ENCODE data around the gene ASTN2.

The ASTN2 gene

GRCh38 chr9:116585204-116585603 is 829.7 kb downstream of the ASTN2 start:
- Mint-ChIP-seq H3K36me3 (ENCODE audit: insufficient read depth) (no peaks in the 10 kb centered on the region), H3K4me3 (no peak overlapping the region), H3K27me3 (no peaks in the 10 kb centered on the region), H3K27ac (no peak overlapping the region), H3K9me3 (peaks cover 0 to 2% of the 10 kb centered on the region in 2 donors), H3K4me1 (ENCODE audit: low read depth in 2 of 2) (no peaks in the 10 kb centered on the region)
- ATAC-seq (replicated peaks) (no peak), DNase-seq (no peak)

GRCh38 chr9:116580853-116581252 is 834.0 kb downstream of the ASTN2 start:
- Mint-ChIP-seq H3K4me3 (no peak overlapping the region), H3K27me3 (no peaks in the 10 kb centered on the region), H3K27ac (no peak overlapping the region), H3K4me1 (ENCODE audit: low read depth in 2 of 2) (no peaks in the 10 kb centered on the region), H3K9me3 (no peaks in the 10 kb centered on the region), H3K36me3 (ENCODE audit: insufficient read depth) (no peaks in the 10 kb centered on the region)
- ATAC-seq (replicated peaks): no peak
- no peak for DNase-seq

- Mint-ChIP-seq H3K27me3 (no peaks in the 10 kb centered on the region), H3K27ac (no peak overlapping the region), H3K36me3 (ENCODE audit: insufficient read depth) (no peaks in the 10 kb centered on the region), H3K9me3 (no peaks in the 10 kb centered on the region), H3K4me1 (ENCODE audit: low read depth in 2 of 2) (no peaks in the 10 kb centered on the region), H3K4me3 (no peak overlapping the region)
- no peak for ATAC-seq (replicated peaks)
- DNase-seq: no peak
Measured at GRCh38 chr9:116576386-116576785, 838.5 kb downstream of the ASTN2 start.

- Mint-ChIP-seq H3K27me3 (no peaks in the 10 kb centered on the region), H3K4me3 (no peak overlapping the region), H3K36me3 (ENCODE audit: insufficient read depth) (no peaks in the 10 kb centered on the region), H3K4me1 (ENCODE audit: low read depth in 2 of 2) (no peaks in the 10 kb centered on the region), H3K27ac (no peak overlapping the region), H3K9me3 (no peaks in the 10 kb centered on the region)
- DNase-seq (no peak), ATAC-seq (replicated peaks) (no peak)
Measured at GRCh38 chr9:116574027-116574679, 840.7 kb downstream of the ASTN2 start.

GRCh38 chr9:116572095-116572748 is 842.6 kb downstream of the ASTN2 start:
- Mint-ChIP-seq H3K27me3 (no peaks in the 10 kb centered on the region), H3K4me3 (no peak overlapping the region), H3K9me3 (no peaks in the 10 kb centered on the region), H3K27ac (no peak overlapping the region), H3K4me1 (ENCODE audit: low read depth in 2 of 2) (no peaks in the 10 kb centered on the region), H3K36me3 (ENCODE audit: insufficient read depth) (no peaks in the 10 kb centered on the region)
- ATAC-seq (replicated peaks) (no peak), DNase-seq (no peak)

GRCh38 chr9:116569111-116569510 is 845.7 kb downstream of the ASTN2 start:
- no peaks in the 10 kb centered on the region for H3K27me3 Mint-ChIP-seq
- no peaks in the 10 kb centered on the region for H3K9me3 Mint-ChIP-seq
- DNase-seq (no peak), ATAC-seq (replicated peaks) (no peak)
- H3K27ac Mint-ChIP-seq: no peak overlapping the region
- no peaks in the 10 kb centered on the region for H3K36me3 Mint-ChIP-seq (ENCODE audit: insufficient read depth)
- no peak overlapping the region for H3K4me3 Mint-ChIP-seq
- H3K4me1 Mint-ChIP-seq (ENCODE audit: low read depth in 2 of 2): no peaks in the 10 kb centered on the region

GRCh38 chr9:116566677-116567488 is 848.0 kb downstream of the ASTN2 start:
- Mint-ChIP-seq H3K4me3 (no peak overlapping the region), H3K36me3 (ENCODE audit: insufficient read depth) (no peaks in the 10 kb centered on the region), H3K9me3 (no peaks in the 10 kb centered on the region), H3K4me1 (ENCODE audit: low read depth in 2 of 2) (no peaks in the 10 kb centered on the region), H3K27me3 (no peaks in the 10 kb centered on the region), H3K27ac (peak overlapping the region in 1 of 2 donors; percentile 16)
- no peak for DNase-seq
- ATAC-seq (replicated peaks): no peak

- Mint-ChIP-seq H3K27ac (no peak overlapping the region), H3K4me3 (no peak overlapping the region), H3K27me3 (no peaks in the 10 kb centered on the region), H3K9me3 (no peaks in the 10 kb centered on the region), H3K4me1 (ENCODE audit: low read depth in 2 of 2) (no peaks in the 10 kb centered on the region), H3K36me3 (ENCODE audit: insufficient read depth) (no peaks in the 10 kb centered on the region)
- DNase-seq: no peak
- ATAC-seq (replicated peaks): no peak
Measured at GRCh38 chr9:116565986-116566385, 848.9 kb downstream of the ASTN2 start.

- ATAC-seq (replicated peaks): no peak
- Mint-ChIP-seq H3K4me3 (no peak overlapping the region), H3K27ac (no peak overlapping the region)
Measured at GRCh38 chr9:116564266-116564793, 850.5 kb downstream of the ASTN2 start.

GRCh38 chr9:116558818-116559540 is 855.9 kb downstream of the ASTN2 start:
- Mint-ChIP-seq H3K4me3 (no peak overlapping the region), H3K9me3 (no peaks in the 10 kb centered on the region), H3K27ac (no peak overlapping the region), H3K27me3 (no peaks in the 10 kb centered on the region), H3K4me1 (ENCODE audit: low read depth in 2 of 2) (no peaks in the 10 kb centered on the region), H3K36me3 (ENCODE audit: insufficient read depth) (no peaks in the 10 kb centered on the region)
- DNase-seq (no peak), ATAC-seq (replicated peaks) (no peak)

More at GRCh38 chr9:116564266-116564793, 850.5 kb downstream of the ASTN2 start:
- Mint-ChIP-seq H3K9me3 (no peaks in the 10 kb centered on the region), H3K4me1 (ENCODE audit: low read depth in 2 of 2) (no peaks in the 10 kb centered on the region), H3K36me3 (ENCODE audit: insufficient read depth) (no peaks in the 10 kb centered on the region), H3K27me3 (no peaks in the 10 kb centered on the region)
- no peak for DNase-seq

- Mint-ChIP-seq H3K36me3 (ENCODE audit: insufficient read depth) (no peaks in the 10 kb centered on the region), H3K9me3 (no peaks in the 10 kb centered on the region), H3K4me1 (ENCODE audit: low read depth in 2 of 2) (no peaks in the 10 kb centered on the region), H3K27ac (no peak overlapping the region), H3K4me3 (no peak overlapping the region), H3K27me3 (no peaks in the 10 kb centered on the region)
- DNase-seq (no peak), ATAC-seq (replicated peaks) (no peak)
Measured at GRCh38 chr9:116558035-116558434, 856.8 kb downstream of the ASTN2 start.

- H3K27ac Mint-ChIP-seq: no peak overlapping the region
- no peak for ATAC-seq (replicated peaks)
- no peak for DNase-seq
- no peaks in the 10 kb centered on the region for H3K4me1 Mint-ChIP-seq (ENCODE audit: low read depth in 2 of 2)
- no peaks in the 10 kb centered on the region for H3K36me3 Mint-ChIP-seq (ENCODE audit: insufficient read depth)
- no peaks in the 10 kb centered on the region for H3K27me3 Mint-ChIP-seq
- H3K9me3 Mint-ChIP-seq: no peaks in the 10 kb centered on the region
- no peak overlapping the region for H3K4me3 Mint-ChIP-seq
Measured at GRCh38 chr9:116555556-116556155, 859.2 kb downstream of the ASTN2 start.

GRCh38 chr9:116555119-116555518 is 859.7 kb downstream of the ASTN2 start:
- H3K27me3 Mint-ChIP-seq: no peaks in the 10 kb centered on the region
- H3K9me3 Mint-ChIP-seq: no peaks in the 10 kb centered on the region
- no peak overlapping the region for H3K27ac Mint-ChIP-seq
- no peak for DNase-seq
- no peak overlapping the region for H3K4me3 Mint-ChIP-seq
- ATAC-seq (replicated peaks): no peak
- no peaks in the 10 kb centered on the region for H3K36me3 Mint-ChIP-seq (ENCODE audit: insufficient read depth)
- H3K4me1 Mint-ChIP-seq (ENCODE audit: low read depth in 2 of 2): no peaks in the 10 kb centered on the region
